ENCODE results near the gene CYB5RL. TPM values are rescaled to one million over a fixed set of nuclear protein-coding genes. Genes with fewer than 3 reads are reported as not detected.

CYB5RL gene
- total RNA-seq, 1 experiment from 2014 or later, result 3.6 TPM

Other genes with a start within 250 kb of the CYB5RL start
- not detected in 2 replicates for gene LDLRAD1, start 181.8 kb downstream of the CYB5RL start, total RNA-seq (2014; rRNA removed)
- 71.5 and 133 TPM in 2 replicates for gene TMEM59, start 146.8 kb downstream of the CYB5RL start, total RNA-seq (2014; rRNA removed)
- gene TCEANC2, start 146.4 kb downstream of the CYB5RL start, total RNA-seq (2014; rRNA removed), result 4.2 and 7.7 TPM in 2 replicates
- 0.35 TPM in 1 of 2 replicates, not detected in the other for gene CDCP2, start 47.0 kb downstream of the CYB5RL start, total RNA-seq (2014; rRNA removed)
- 191 and 211 TPM in 2 replicates for gene MRPL37, start 137 bp upstream of the CYB5RL start, total RNA-seq (2014; rRNA removed)
- 13.0 and 15.0 TPM in 2 replicates for gene SSBP3, start 206.4 kb upstream of the CYB5RL start, total RNA-seq (2014; rRNA removed)

Measured in PC-3 (cell line).